Spleen (tissue), 11 donors: ENCODE results near the gene LRRFIP2. TPM values are rescaled to one million over a fixed set of nuclear protein-coding genes. Genes with fewer than 3 reads are reported as not detected.

ENCODE experiments used
- DNase-seq: peaks from one replicate; pipeline ENCODE4 v3.0.0-alpha.2; 2020
- H3K27ac ChIP-seq, 8 donors: fragments of 200-600 bp; sonication (generic) in 7 of 8; 1 replicate in 4 of 8; 2 replicates in 4 of 8; pipeline versions ENCODE4 v1.5.0 to v1.8.0; 2016 to 2021; ENCODE audit warnings: inconsistent platforms in 4 of 8, mild to moderate bottlenecking in 4 of 8, moderate library complexity in 1 of 8
- H3K27me3 ChIP-seq, 7 donors: fragments of 200-600 bp; sonication (generic) in 6 of 7; replicated peaks in 1 of 7; 1 replicate in 4 of 7; 2 replicates in 3 of 7; pipeline versions ENCODE4 v1.5.0 to v1.8.0; 2016 to 2021; ENCODE audit warnings: inconsistent platforms in 3 of 7, mild to moderate bottlenecking in 1 of 7
- H3K36me3 ChIP-seq, 6 donors: fragments of 200-600 bp; sonication (generic) in 5 of 6; 1 replicate in 4 of 6; 2 replicates in 2 of 6; pipeline versions ENCODE4 v1.5.0 to v1.8.0; 2016 to 2021; ENCODE audit warnings: inconsistent platforms in 2 of 6
- H3K4me1 ChIP-seq, 6 donors: fragments of 200-600 bp; sonication (generic) in 5 of 6; 1 replicate in 3 of 6; 2 replicates in 3 of 6; pipeline versions ENCODE4 v1.5.0 to v1.8.0; 2016 to 2021; ENCODE audit warnings: inconsistent platforms in 3 of 6
- H3K4me3 ChIP-seq, 8 donors: fragments of 200-600 bp; sonication (generic) in 7 of 8; 1 replicate in 4 of 8; 2 replicates in 4 of 8; pipeline versions ENCODE4 v1.5.0 to v1.8.0; 2016 to 2021; ENCODE audit warnings: inconsistent platforms in 4 of 8, mild to moderate bottlenecking in 4 of 8, moderate library complexity in 2 of 8
- H3K9me3 ChIP-seq, 8 donors: fragments of 200-600 bp; sonication (generic) in 7 of 8; 1 replicate in 4 of 8; 2 replicates in 4 of 8; pipeline versions ENCODE4 v1.5.0 to v1.8.0; 2016 to 2021; ENCODE audit warnings: inconsistent platforms in 4 of 8
- CTCF ChIP-seq, 11 experiments: fragments of 200-600 bp in 7 of 11; fragments of 450-650 bp in 4 of 11; sonication (generic) in 4 of 11; IDR thresholded peaks in 8 of 11; conservative IDR thresholded peaks in 3 of 11; 1 replicate in 7 of 11; 2 replicates in 4 of 11; pipeline versions ENCODE4 v1.4.0 to v1.8.0; 2016 to 2021; ENCODE audit warnings: antibody characterized with exemption in 11 of 11, inconsistent platforms in 4 of 11, mild to moderate bottlenecking in 1 of 11
- POLR2A ChIP-seq, 3 donors: fragments of 450-650 bp; IDR thresholded peaks; one replicate each; pipeline ENCODE4 v1.5.1; 2017; ENCODE audit warnings: antibody characterized with exemption in 3 of 3, mild to moderate bottlenecking in 1 of 3
- POLR2AphosphoS5 ChIP-seq, 3 donors: sonication (generic); formaldehyde crosslinking; IDR thresholded peaks; one replicate each; pipeline ENCODE4 v1.5.1; 2017; ENCODE audit warnings: antibody characterized with exemption in 3 of 3
- WGBS, 5 donors: extraction: QIAGEN DNeasy Blood & Tissue Kit in 3 of 5; methylation state at CpG; one replicate each; pipeline versions ENCODE4 v1.1.5 to v1.1.7; 2013 to 2018; 5-methylcytosine and 5-hydroxymethylcytosine counted together
- intact Hi-C: fragments of 100-400 bp; cut with DNase I; formaldehyde crosslinking; loops from one replicate; pipeline ENCODE4 v1.15.0; 2023; ENCODE audit warnings: low total_unique reads
- polyA plus RNA-seq, 3 donors: library from polyadenylated mRNA; stranded (reverse); fragments of 200-250 nt; gene quantifications; one replicate each; pipeline ENCODE4 v1.2.1, GENCODE V29; 2013
- small RNA-seq, 4 donors: library from RNA; depleted of rRNA; stranded (forward); fragments of <200 nt; gene quantifications; one replicate each; pipeline ENCODE3, GENCODE V24; 2016
- total RNA-seq, 7 donors: library from RNA; depleted of rRNA in 3 of 7; stranded (reverse); fragments of >200 nt in 3 of 7; fragmentation: NEBNext Ultra II Directional in 4 of 7; extraction: Animal tissue kit (Norgen Biotek cat#: 25700) in 4 of 7; gene quantifications; one replicate each; pipeline versions ENCODE4 v1.1.0 to v1.2.1, GENCODE V29; 2016 to 2021
- donor health status: healthy with polysubstance abuse.
- donor health status: DM: no; HTN: no; CAD: no; lungs with moderate emphysema.
- donor health status: DM: no; HTN: no; CAD: no.
- donor health status: Bipolar disorder and iron deficiency.
- donor health status: healthy.
- donor health status: DM: no; HTN: no; CAD: no.
- donor health status: DM: yes; HTN: yes; CAD: no.

LRRFIP2 gene
- total and polyA plus RNA-seq, 10 donors = 18.9 to 111 (median 86.9) TPM

DNA sequence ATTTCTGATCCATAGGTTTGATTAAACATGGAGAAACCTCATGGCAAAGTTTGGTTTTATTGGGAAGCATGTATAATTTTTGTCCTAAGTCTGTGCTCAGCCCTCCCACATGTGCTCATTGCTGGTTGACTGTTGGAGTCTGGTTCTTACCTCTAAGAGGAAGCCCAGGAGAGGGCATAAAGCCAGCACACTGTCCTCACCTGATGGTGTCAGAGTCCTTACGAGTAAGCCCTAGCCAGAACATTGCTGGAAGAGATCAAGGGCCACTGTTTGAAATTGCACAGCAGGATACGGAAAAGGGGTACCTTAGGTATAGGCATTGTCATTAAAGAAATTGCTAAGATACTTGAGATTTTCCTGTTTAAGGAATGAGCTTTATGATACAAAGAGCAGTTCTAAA lies 159.8 kb downstream of the LRRFIP2 start:
- H3K27me3 ChIP-seq = no peaks in the 10 kb centered on the region
- 85 to 95% (median 93%) methylated on average over 2 of the region's 2 CpGs for WGBS, 5 donors
- DNase-seq = no peak
- no peak overlapping the region for H3K27ac ChIP-seq
- H3K4me3 ChIP-seq = no peak overlapping the region
- H3K4me1 ChIP-seq = no peaks in the 10 kb centered on the region
- H3K36me3 ChIP-seq = peaks cover 4 to 100% (median 92%) of the 10 kb centered on the region in 6 donors
- intact Hi-C loops = no loop called here
- TF ChIP-seq CTCF (IDR thresholded peaks at IDR 0.05 in 8 of 11, conservative IDR thresholded peaks at IDR 0.05 in 3 of 11) (no peak), POLR2A (IDR thresholded peaks at IDR 0.05) (no peak), POLR2AphosphoS5 (IDR thresholded peaks at IDR 0.05) (no peak)
- H3K9me3 ChIP-seq = no peaks in the 10 kb centered on the region

Small RNA genes within 50 kb of the gene (small RNA-seq; reads per million reads assigned to genes)
- 0 reads per million in 4 donors for gene RF00019
- 0 reads per million in 4 donors for gene RNU6-1301P

Other genes with a start within 250 kb of the LRRFIP2 start
- 10 to 100 TPM; 50.3 to 75.6 (median 63.0) TPM for gene TRANK1, start 229.5 kb downstream of the LRRFIP2 start, total RNA-seq
- 10 to 100 TPM in 1 of 3 donors, 1 to 10 TPM in 2; 5.3 to 10.1 (median 6.1) TPM for gene TRANK1, start 229.5 kb downstream of the LRRFIP2 start, polyA plus RNA-seq
- 10 to 100 TPM; 14.6 to 31.3 (median 25.4) TPM for gene EPM2AIP1, start 181.5 kb downstream of the LRRFIP2 start, total RNA-seq
- gene EPM2AIP1, start 181.5 kb downstream of the LRRFIP2 start, polyA plus RNA-seq = 1 to 10 TPM; 4.9 to 5.4 (median 5.0) TPM
- gene MLH1, start 181.1 kb downstream of the LRRFIP2 start, total RNA-seq = 10 to 100 TPM; 28.6 to 38.8 (median 35.7) TPM
- gene MLH1, start 181.1 kb downstream of the LRRFIP2 start, polyA plus RNA-seq = 10 to 100 TPM; 16.6 to 21.8 (median 17.7) TPM
- 100 to 1,000 TPM in 1 of 7 donors, 10 to 100 TPM in 6; 75.7 to 121 (median 87.4) TPM for gene GOLGA4, start 68.7 kb upstream of the LRRFIP2 start, total RNA-seq
- gene GOLGA4, start 68.7 kb upstream of the LRRFIP2 start, polyA plus RNA-seq = 10 to 100 TPM; 14.3 to 16.5 (median 16.3) TPM